Activated T-helper 1 cell treated with Interleukin-2 at 50 U/mL for 16 hours (primary cell): ENCODE data around the gene SGTB.
"Not testable (repeated sequence)": the region's sequence is repeated elsewhere in the genome, so short reads cannot be mapped to it uniquely, and the experiment has no call there.

ENCODE experiments used
- DNase-seq: peaks from one replicate; pipeline ENCODE4 v3.0.0-alpha.2; 2020; ENCODE audit warnings: low read depth

The SGTB gene

GRCh38 chr5:65668696-65669095 is 53.2 kb downstream of the SGTB start:
- DNase-seq, result no peak

GRCh38 chr5:65663804-65664521 is 57.9 kb downstream of the SGTB start:
- no peak for DNase-seq

- no peak for DNase-seq
Observed at GRCh38 chr5:65654713-65655112, 67.2 kb downstream of the SGTB start.

- DNase-seq, result no peak
Observed at GRCh38 chr5:65651144-65651543, 70.8 kb downstream of the SGTB start.

- no peak for DNase-seq
Observed at GRCh38 chr5:65647941-65648340, 74.0 kb downstream of the SGTB start.

- DNase-seq, result no peak
Observed at GRCh38 chr5:65646938-65647337, 75.0 kb downstream of the SGTB start.

- no peak for DNase-seq
Observed at GRCh38 chr5:65640240-65640639, 81.7 kb downstream of the SGTB start.

- no peak for DNase-seq
Observed at GRCh38 chr5:65630981-65631380, 90.9 kb downstream of the SGTB start.

GRCh38 chr5:65625743-65626142 is 96.2 kb downstream of the SGTB start:
- no peak for DNase-seq

GRCh38 chr5:65624571-65625555 is 97.0 kb downstream of the SGTB start, which contains the start of the genes SHLD3 and TRAPPC13:
Gene SHLD3 (plus strand): TSS chr5:65625027. CDS start chr5:65629588, 4,561 bp downstream.
Gene TRAPPC13 (plus strand): TSS chr5:65625027. CDS start chr5:65625061, 34 bp downstream.
- DNase-seq, result peak; percentile 71

GRCh38 chr5:65624025-65624570 is 97.8 kb downstream of the SGTB start, which contains the start of gene TRIM23:
Gene TRIM23 (minus strand): TSS chr5:65624333. CDS start chr5:65624274, 59 bp downstream.
- peak; percentile 87 for DNase-seq

GRCh38 chr5:65623482-65623881 is 98.4 kb downstream of the SGTB start:
- DNase-seq, result no peak

GRCh38 chr5:65621961-65622360 is 99.9 kb downstream of the SGTB start:
- not testable (repeated sequence) for DNase-seq

GRCh38 chr5:65620021-65620420 is 101.9 kb downstream of the SGTB start:
- no peak for DNase-seq
